Effector memory CD8-positive, alpha-beta T cell (primary cell): ENCODE measurements around the gene TNFRSF18.
"Not testable (repeated sequence)": the region's sequence is repeated elsewhere in the genome, so short reads cannot be mapped to it uniquely, and the experiment has no call there.

Experiments
- ATAC-seq: fragments of 150-1000 bp; cut with Tn5 transposase; replicated peaks from 2 replicates; pipeline ENCODE4 v1.10.0; 2021; ENCODE audit warnings: mild to moderate bottlenecking, moderate library complexity
- DNase-seq, 3 experiments: peaks; one replicate each; pipeline ENCODE4 v3.0.0; 2021
- H3K27ac Mint-ChIP-seq, 2 donors: one replicate each; pipeline ENCODE4 v1.8.0; 2022; ENCODE audit warnings: mild to moderate bottlenecking in 2 of 2, mixed read lengths in 2 of 2, moderate library complexity in 2 of 2
- H3K27me3 Mint-ChIP-seq, 2 donors: one replicate each; pipeline ENCODE4 v1.8.0; 2022; ENCODE audit warnings: mixed read lengths in 2 of 2
- H3K36me3 Mint-ChIP-seq: one replicate; pipeline ENCODE4 v1.8.0; 2022; ENCODE audit warnings: mild to moderate bottlenecking, moderate library complexity, mixed read lengths; ENCODE audit not compliant: insufficient read depth
- H3K4me1 Mint-ChIP-seq, 2 donors: one replicate each; pipeline ENCODE4 v1.8.0; 2022; ENCODE audit warnings: low read depth in 2 of 2, mixed read lengths in 2 of 2
- H3K4me3 Mint-ChIP-seq, 2 donors: one replicate each; pipeline ENCODE4 v1.8.0; 2022; ENCODE audit warnings: mild to moderate bottlenecking in 2 of 2, mixed read lengths in 2 of 2, moderate library complexity in 2 of 2
- H3K9me3 Mint-ChIP-seq, 2 donors: one replicate each; pipeline ENCODE4 v1.8.0; 2022; ENCODE audit warnings: mixed read lengths in 2 of 2
- total RNA-seq, 9 experiments: gene quantifications; one replicate each; lab custom pipeline; 2026; lab: John Stamatoyannopoulos, UW

TNFRSF18 gene, protein sequence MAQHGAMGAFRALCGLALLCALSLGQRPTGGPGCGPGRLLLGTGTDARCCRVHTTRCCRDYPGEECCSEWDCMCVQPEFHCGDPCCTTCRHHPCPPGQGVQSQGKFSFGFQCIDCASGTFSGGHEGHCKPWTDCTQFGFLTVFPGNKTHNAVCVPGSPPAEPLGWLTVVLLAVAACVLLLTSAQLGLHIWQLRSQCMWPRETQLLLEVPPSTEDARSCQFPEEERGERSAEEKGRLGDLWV
- 1.3 to 371 (median 17.7) reads per million in 9 experiments for total RNA-seq

DNA sequence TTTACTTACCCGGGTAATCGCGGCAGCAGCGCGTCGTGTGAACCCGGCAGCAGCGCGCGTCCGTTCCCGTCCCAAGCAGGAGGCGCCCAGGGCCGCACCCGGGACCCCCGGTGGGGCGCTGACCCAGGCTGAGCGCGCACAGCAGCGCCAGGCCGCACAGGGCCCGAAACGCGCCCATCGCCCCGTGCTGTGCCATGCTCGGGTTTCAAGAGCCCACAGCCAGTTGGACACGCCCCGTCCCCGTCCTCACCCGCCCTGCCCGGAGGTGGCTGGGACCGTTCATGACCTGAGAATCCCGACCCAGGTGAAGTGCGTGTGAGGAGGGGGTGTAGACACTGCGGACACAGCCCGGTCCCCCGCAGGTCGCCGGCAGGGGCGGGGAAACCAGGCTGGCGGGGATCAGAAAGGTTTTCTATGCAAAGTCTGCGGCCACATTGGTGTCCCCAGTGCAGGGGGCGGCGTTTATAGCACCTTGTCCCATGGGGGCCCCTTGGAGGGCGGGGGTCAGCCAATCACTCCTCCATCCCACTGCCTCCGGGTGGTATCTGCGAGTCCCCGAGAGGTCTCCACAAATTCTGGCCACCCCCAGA lies at the start of gene TNFRSF18:
TSS of gene TNFRSF18 (minus strand) at position 217 of the 590 bp plus-strand sequence. CDS start at position 196, 21 bp downstream.
- ATAC-seq: no peak
- DNase-seq: no peak
- Mint-ChIP-seq H3K9me3 (no peaks in the 10 kb centered on the region), H3K27ac (no peak within 1 kb of the TSS), H3K4me1 (peaks cover 14 to 21% of the 10 kb centered on the region in 2 donors), H3K27me3 (no peaks in the 10 kb centered on the region), H3K4me3 (peak within 1 kb of the TSS; percentile 67 to 86), H3K36me3 (peaks cover 18% of the 10 kb centered on the region)

DNA sequence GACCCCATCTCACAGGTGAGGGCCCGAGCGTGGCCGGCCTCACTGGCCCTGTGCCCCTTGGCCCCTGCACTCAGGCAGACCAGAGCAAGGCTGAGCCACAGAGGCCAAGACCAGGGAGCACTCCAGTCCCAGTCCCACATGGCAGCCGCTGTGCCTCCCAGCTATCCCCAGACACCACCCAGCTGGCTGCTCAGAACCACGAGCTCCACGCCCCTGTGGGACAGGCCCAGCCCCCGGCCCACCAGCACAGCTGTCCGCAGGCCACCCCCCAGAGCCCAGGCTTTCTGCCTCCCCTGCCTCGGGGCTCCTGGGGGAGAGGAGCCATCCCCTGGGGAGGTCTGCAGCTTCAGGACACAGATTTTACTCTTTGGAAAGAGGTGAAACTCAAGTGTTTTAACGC lies 49.2 kb upstream of the TNFRSF18 start:
- H3K27ac Mint-ChIP-seq: no peak overlapping the region
- no peaks in the 10 kb centered on the region for H3K9me3 Mint-ChIP-seq
- H3K36me3 Mint-ChIP-seq: peaks cover 46% of the 10 kb centered on the region

DNA sequence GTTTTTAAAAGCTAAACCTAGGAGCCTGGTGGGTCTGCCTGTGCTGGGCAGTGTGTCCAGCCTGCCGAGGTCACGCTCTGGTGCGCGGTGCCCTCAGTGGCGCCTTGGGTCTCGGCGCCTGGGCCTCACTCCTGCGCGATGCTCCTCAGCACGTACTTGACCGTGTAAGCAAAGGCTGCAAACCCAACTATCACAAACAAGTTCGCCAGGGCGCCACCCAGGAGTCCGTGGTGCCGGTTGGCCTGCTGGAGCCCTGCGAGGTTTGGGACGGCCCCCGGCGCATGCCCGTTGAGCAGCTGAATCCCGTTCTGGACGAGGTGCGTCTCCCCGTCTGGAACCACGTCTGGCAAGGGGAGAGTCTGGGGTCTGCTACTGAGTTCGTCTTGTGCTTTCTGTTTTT lies 48.7 kb upstream of the TNFRSF18 start:
- DNase-seq (no peak), ATAC-seq (no peak)
- no peaks in the 10 kb centered on the region for H3K27me3 Mint-ChIP-seq
- no peaks in the 10 kb centered on the region for H3K9me3 Mint-ChIP-seq
- H3K4me1 Mint-ChIP-seq: peaks cover 17 to 19% of the 10 kb centered on the region in 2 donors
- H3K4me3 Mint-ChIP-seq: no peak overlapping the region
- no peak overlapping the region for H3K27ac Mint-ChIP-seq
- peaks cover 44% of the 10 kb centered on the region for H3K36me3 Mint-ChIP-seq

More for the DNA sequence above, 49.2 kb upstream of the TNFRSF18 start:
- DNase-seq (no peak), ATAC-seq (no peak)
- Mint-ChIP-seq H3K27me3 (no peaks in the 10 kb centered on the region), H3K4me3 (no peak overlapping the region), H3K4me1 (peaks cover 17 to 19% of the 10 kb centered on the region in 2 donors)

DNA sequence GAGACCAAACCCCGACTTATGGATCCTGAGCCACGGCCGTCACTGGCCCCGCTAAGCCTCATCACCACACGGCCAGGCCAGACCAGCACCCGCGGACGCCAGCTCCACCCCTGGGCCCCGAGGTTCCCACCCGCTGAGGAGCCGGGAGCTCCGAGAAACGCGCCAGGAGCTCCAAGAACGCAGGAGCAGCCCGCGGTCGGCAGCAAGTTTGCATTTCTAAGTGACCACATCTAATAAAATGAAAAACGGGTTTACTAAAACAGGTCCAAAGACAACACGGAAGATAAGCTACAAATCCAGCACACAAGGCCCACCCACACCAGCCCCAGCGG lies 48.2 kb upstream of the TNFRSF18 start:
- Mint-ChIP-seq H3K4me3 (no peak overlapping the region), H3K27me3 (no peaks in the 10 kb centered on the region), H3K27ac (no peak overlapping the region), H3K9me3 (no peaks in the 10 kb centered on the region), H3K4me1 (peaks cover 14 to 16% of the 10 kb centered on the region in 2 donors), H3K36me3 (peaks cover 42% of the 10 kb centered on the region)
- ATAC-seq (no peak), DNase-seq (no peak)

DNA sequence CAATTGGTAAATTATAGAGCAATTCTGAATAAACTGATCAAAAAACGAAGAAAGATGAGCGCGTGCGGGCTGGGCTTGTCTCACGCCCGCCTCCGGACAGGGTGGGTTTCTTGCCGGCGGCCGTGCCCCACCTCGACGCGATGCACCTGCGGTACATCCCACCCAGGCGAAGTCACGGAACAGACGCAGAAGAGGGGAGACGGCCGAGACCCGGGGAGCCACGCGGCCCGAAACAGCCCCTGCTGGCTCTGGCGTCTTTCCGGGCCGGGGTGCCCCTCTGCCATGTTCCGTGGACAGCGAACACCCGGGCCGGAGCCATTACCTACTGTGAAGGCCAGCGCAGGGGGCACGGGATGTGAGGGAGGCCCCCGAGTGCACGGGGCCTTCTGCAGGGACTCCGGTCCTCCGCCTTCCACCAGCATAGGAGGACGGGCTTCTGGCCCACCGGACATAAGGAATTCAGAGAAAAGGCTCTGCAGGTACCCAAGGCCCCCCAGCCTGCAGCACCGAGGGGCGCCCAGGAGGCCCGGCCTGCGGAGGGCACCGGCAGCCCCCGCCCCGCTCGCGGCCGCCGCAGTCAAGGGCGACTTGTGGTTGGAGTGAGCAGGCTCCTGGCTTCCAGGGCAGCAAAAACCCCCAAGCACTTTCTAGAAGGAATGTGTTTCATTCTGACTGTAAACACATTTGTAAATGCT lies 47.7 kb upstream of the TNFRSF18 start:
- ATAC-seq (no peak), DNase-seq (no peak)
- Mint-ChIP-seq H3K9me3 (no peaks in the 10 kb centered on the region), H3K4me1 (peaks cover 13 to 16% of the 10 kb centered on the region in 2 donors), H3K36me3 (peaks cover 40% of the 10 kb centered on the region), H3K27me3 (no peaks in the 10 kb centered on the region), H3K27ac (peak overlapping the region in 1 of 2 donors; percentile 19), H3K4me3 (no peak overlapping the region)

DNA sequence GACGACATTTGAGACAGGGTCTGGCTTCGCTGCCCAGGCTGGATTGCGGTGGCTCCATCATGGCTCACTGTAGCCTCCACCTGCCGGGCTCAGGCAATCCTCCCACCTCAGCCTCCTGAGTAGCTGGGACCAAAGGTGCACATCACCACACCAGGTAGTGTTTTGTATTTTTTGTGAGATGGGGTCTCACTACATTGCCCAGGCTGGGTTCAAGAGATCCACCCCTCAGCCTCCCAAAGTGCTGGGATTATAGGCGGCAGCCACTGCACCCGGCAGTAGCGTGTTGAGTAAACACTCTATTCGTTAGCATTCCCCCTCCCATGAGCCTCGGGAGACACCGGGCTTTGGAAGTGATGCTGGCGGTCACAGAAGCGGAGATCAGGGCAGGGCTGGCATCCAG lies 46.9 kb upstream of the TNFRSF18 start:
- peak overlapping the region in 1 of 2 donors; percentile 19 for H3K27ac Mint-ChIP-seq

DNA sequence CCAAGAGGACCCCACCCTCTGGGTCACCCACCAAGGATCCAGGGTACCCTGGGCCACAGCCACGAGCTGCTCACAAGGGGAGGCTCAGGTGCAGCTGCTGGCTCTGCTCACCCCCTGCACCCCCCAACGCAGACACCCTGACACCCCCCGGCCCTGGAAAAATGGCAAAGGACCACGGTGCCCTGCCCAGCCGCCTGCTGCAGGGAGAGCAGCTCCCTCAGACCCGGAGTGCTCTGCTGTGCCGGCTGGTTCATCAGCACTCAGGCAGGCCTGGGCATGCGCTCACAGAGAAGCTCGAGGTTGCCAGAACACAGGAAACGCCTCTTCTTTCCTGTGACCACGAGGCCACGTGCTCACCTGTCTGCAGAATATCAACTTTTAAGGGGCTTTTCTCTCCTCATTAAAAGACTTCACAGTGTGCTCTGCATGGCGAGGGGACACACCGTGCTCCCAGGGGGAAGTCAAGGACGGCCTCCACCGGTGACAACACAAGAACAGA lies 44.4 kb upstream of the TNFRSF18 start:
- no peaks in the 10 kb centered on the region for H3K9me3 Mint-ChIP-seq
- H3K36me3 Mint-ChIP-seq: peaks cover 21% of the 10 kb centered on the region
- H3K27me3 Mint-ChIP-seq: no peaks in the 10 kb centered on the region
- peak overlapping the region; percentile 38 to 72 for H3K27ac Mint-ChIP-seq
- peak; percentile 47 to 59 (median 50) for DNase-seq
- H3K4me3 Mint-ChIP-seq: peak overlapping the region; percentile 33 to 55
- peaks cover 9 to 12% of the 10 kb centered on the region in 2 donors for H3K4me1 Mint-ChIP-seq
- peak; percentile 99 for ATAC-seq

More for the DNA sequence above, 46.9 kb upstream of the TNFRSF18 start:
- H3K4me3 Mint-ChIP-seq: no peak overlapping the region
- no peaks in the 10 kb centered on the region for H3K9me3 Mint-ChIP-seq
- DNase-seq (no peak), ATAC-seq (no peak)
- H3K36me3 Mint-ChIP-seq: peaks cover 36% of the 10 kb centered on the region
- H3K27me3 Mint-ChIP-seq: no peaks in the 10 kb centered on the region
- peaks cover 13 to 15% of the 10 kb centered on the region in 2 donors for H3K4me1 Mint-ChIP-seq

DNA sequence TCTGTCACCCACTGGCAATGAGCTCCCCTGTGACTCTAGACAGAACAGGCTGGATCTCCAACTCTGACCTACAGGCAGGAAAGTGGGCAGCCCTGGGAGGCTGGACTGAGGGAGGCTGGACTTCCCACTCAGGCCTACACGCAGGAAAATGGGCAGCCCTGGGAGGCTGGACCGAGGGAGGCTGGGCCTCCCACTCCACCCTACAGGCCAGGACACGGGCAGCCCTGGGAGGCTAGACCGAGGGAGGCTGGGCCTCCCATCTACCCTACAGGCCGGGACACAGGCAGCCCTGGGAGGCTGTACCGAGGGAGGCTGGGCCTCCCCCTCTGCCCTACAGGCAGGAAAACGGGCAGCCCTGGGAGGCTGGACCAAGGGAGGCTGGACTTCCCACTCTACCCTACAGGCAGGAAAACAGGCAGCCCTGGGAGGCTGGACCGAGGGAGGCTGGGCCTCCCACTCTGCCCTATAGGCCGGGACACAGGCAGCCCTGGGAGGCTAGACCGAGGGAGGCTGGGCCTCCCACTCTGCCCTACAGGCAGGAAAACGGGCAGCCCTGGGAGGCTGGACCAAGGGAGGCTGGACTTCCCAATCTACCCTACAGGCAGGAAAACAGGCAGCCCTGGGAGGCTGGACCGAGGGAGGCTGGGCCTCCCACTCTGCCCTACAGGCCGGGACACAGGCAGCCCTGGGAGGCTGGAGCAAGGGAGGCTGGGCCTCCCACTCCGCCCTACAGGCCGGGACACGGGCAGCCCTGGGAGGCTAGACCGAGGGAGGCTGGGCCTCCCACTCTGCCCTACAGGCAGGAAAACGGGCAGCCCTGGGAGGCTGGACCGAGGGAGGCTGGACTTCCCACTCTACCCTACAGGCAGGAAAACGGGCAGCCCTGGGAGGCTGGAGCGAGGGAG lies 41.9 kb upstream of the TNFRSF18 start:
- H3K27me3 Mint-ChIP-seq, DNase-seq, H3K4me3 Mint-ChIP-seq, H3K27ac Mint-ChIP-seq, H3K9me3 Mint-ChIP-seq, ATAC-seq: not testable (repeated sequence)
- Mint-ChIP-seq H3K36me3 (peaks cover 13% of the 10 kb centered on the region), H3K4me1 (peaks cover 9 to 12% of the 10 kb centered on the region in 2 donors)

DNA sequence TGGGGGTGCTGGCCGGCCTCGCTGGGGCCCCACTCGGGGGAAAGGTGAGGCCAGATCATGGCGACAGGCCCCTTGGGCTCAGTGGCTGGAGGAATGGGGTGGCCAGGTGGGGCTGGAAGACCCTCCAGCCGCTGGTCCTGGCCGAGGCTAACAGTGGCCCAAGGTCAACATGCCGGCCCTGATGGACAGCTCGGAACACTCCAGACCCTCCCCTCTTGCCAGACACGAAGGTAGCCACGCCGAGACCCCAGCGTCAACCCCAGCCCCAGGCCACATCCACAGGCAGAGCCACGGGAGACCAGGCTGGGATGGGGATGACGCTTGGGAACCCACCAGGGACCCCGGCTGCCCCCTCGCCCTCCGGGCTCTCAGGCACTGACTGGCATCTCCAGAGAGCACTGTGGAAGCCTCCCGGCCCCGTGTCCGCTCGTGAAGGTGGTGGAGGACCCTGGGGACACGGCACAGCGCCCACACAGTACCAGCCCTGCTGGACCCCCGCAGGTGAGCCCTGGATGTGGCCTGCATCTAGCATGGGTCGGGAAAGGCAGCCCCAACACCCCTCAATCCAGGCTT lies 41.0 kb upstream of the TNFRSF18 start:
- Mint-ChIP-seq H3K27me3 (no peaks in the 10 kb centered on the region), H3K27ac (no peak overlapping the region), H3K36me3 (peaks cover 5% of the 10 kb centered on the region)

DNA sequence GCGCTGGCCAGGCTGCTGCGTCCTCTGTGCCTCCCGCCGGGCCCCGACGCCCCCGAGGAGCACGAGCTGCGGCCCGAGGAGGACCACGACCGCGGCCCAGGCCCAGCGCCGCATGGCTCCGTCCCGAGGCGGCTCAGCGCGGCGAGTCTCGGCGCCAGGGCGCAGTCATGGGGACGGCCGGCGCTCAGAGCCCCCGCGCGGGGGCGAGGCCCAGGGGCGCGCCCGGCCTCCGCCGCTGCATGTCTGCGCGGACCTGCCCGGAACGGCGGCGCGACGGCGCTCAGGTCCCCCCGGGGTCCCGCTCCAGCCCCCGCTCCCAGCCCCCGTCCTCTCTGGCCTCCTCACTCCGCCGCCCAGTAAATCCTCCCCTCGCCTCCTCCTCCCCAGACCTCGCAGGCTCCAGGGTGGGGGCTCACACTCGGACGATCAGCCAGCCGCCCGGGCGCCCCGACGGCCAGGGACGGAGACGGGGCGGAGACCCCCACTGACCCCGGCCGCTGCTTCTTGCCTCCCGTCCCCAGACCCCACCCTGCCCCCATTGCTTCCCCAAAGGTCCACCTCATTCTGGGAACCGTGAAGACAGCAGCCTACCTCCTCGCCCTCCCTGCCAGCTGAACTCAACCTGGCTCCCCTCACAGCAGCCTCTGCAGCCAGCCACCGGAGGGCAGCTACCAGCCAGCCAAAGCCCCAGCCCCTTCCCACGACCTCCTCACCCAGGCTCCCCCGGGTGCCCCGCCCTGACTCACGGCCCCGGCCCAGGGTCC lies 40.4 kb upstream of the TNFRSF18 start, which contains the start of gene C1QTNF12:
TSS of gene C1QTNF12 (minus strand) at position 146 of the 764 bp plus-strand sequence. CDS start at position 114, 32 bp downstream.
- ATAC-seq (no peak), DNase-seq (no peak)
- H3K27me3 Mint-ChIP-seq: no peaks in the 10 kb centered on the region
- no peaks in the 10 kb centered on the region for H3K9me3 Mint-ChIP-seq
- H3K36me3 Mint-ChIP-seq: peaks cover 5% of the 10 kb centered on the region
- no peak within 1 kb of the TSS for H3K4me3 Mint-ChIP-seq
- H3K4me1 Mint-ChIP-seq: peaks cover 4 to 7% of the 10 kb centered on the region in 2 donors
- H3K27ac Mint-ChIP-seq: no peak within 1 kb of the TSS

More for the DNA sequence above, 41.0 kb upstream of the TNFRSF18 start:
- Mint-ChIP-seq H3K4me3 (no peak overlapping the region), H3K4me1 (peaks cover 4 to 7% of the 10 kb centered on the region in 2 donors), H3K9me3 (no peaks in the 10 kb centered on the region)
- ATAC-seq (no peak), DNase-seq (no peak)

DNA sequence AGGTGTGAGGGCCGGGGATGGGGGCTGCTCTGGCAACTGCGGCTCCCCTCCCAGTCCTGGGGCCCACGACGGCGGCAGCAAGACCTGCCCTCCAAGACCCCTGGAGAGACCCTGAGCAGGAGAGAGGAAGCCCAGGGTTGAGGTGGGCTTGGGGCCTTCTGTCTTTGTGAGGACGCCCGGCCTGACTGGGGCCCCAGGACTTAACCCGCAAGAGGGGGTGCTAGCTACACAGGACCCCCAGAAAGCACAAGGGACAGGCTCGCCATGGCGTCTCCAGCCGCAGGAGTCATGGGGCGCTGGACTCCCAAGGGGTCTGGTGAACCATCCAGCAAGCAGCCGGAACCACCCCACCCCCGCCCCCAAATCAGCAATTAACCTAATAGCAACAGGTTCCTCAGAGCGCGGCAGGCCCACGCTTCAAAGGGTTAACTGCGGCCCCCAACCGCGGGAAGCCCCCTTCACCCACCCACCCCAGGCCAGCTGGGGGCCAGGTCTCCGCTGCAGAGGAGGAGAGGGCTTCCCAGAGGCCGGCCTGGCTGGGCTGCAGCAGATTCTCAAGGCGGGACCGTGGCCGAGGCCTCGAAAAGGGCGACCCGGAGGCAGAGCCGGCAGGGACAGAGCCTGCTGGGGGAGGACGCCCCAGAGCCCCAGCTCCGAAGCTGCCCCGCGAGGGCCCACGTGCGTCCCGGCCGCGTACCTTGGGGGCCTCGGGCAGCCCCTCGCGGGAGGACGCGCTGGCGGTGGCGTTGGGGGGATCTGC lies 39.6 kb upstream of the TNFRSF18 start:
- no peaks in the 10 kb centered on the region for H3K9me3 Mint-ChIP-seq

More for the DNA sequence above, 39.6 kb upstream of the TNFRSF18 start:
- DNase-seq (no peak), ATAC-seq (no peak)
- no peaks in the 10 kb centered on the region for H3K27me3 Mint-ChIP-seq
- no peak overlapping the region for H3K4me3 Mint-ChIP-seq
- H3K4me1 Mint-ChIP-seq: peaks cover 2 to 6% of the 10 kb centered on the region in 2 donors
- peaks cover 3% of the 10 kb centered on the region for H3K36me3 Mint-ChIP-seq
- no peak overlapping the region for H3K27ac Mint-ChIP-seq
